GM21619 (cell line): ENCODE data around the gene GAB3.
"Not testable (repeated sequence)": the region's sequence is repeated elsewhere in the genome, so short reads cannot be mapped to it uniquely, and the experiment has no call there.

Experiments
- ATAC-seq: cut with Tn5 transposase; IDR thresholded peaks from one replicate; pipeline ENCODE4 v1.9.1; 2021; ENCODE audit not compliant: unreplicated experiment

Gene GAB3

GRCh38 chrX:154724993-154725756 is 25.7 kb downstream of the GAB3 start:
- peak; percentile 52 for ATAC-seq

- ATAC-seq: no peak
Observed at GRCh38 chrX:154721155-154721554, 29.7 kb downstream of the GAB3 start.

- ATAC-seq: no peak
Observed at GRCh38 chrX:154720067-154720466, 30.8 kb downstream of the GAB3 start.

- no peak for ATAC-seq
Observed at GRCh38 chrX:154719132-154719675, 31.7 kb downstream of the GAB3 start.

- ATAC-seq: no peak
Observed at GRCh38 chrX:154718616-154719015, 32.3 kb downstream of the GAB3 start.

- ATAC-seq: no peak
Observed at GRCh38 chrX:154717824-154718223, 33.1 kb downstream of the GAB3 start.

GRCh38 chrX:154715825-154716224 is 35.1 kb downstream of the GAB3 start:
- no peak for ATAC-seq

- ATAC-seq: no peak
Observed at GRCh38 chrX:154714925-154715324, 36.0 kb downstream of the GAB3 start.

GRCh38 chrX:154712781-154713740 is 37.8 kb downstream of the GAB3 start:
- ATAC-seq: peak; percentile 96

GRCh38 chrX:154711264-154711663 is 39.6 kb downstream of the GAB3 start:
- no peak for ATAC-seq

- no peak for ATAC-seq
Observed at GRCh38 chrX:154710309-154710708, 40.6 kb downstream of the GAB3 start.

GRCh38 chrX:154698630-154699248 is 52.1 kb downstream of the GAB3 start:
- no peak for ATAC-seq

- ATAC-seq: no peak
Observed at GRCh38 chrX:154696676-154697045, 54.2 kb downstream of the GAB3 start.

- ATAC-seq: no peak
Observed at GRCh38 chrX:154695911-154696675, 54.8 kb downstream of the GAB3 start.

GRCh38 chrX:154693394-154693793 is 57.5 kb downstream of the GAB3 start:
- no peak for ATAC-seq

- ATAC-seq: not testable (repeated sequence)
Observed at GRCh38 chrX:154690438-154690837, 60.4 kb downstream of the GAB3 start.

- not testable (repeated sequence) for ATAC-seq
Observed at GRCh38 chrX:154672084-154672483, 78.8 kb downstream of the GAB3 start.

- ATAC-seq: not testable (repeated sequence)
Observed at GRCh38 chrX:154670848-154671247, 80.0 kb downstream of the GAB3 start.

- no peak for ATAC-seq
Observed at GRCh38 chrX:154661899-154662298, 89.0 kb downstream of the GAB3 start.

GRCh38 chrX:154661170-154661569 is 89.7 kb downstream of the GAB3 start:
- no peak for ATAC-seq
